Stomach (tissue), 4 donors: ENCODE results near the gene SLC35D2.

Experiments
- CTCF ChIP-seq, 7 experiments: fragments of 450-650 bp in 4 of 7; fragments of 200-600 bp in 3 of 7; sonication (generic) in 3 of 7; IDR thresholded peaks; one replicate each; pipeline ENCODE4 v1.5.1; 2016 to 2019; ENCODE audit warnings: antibody characterized with exemption in 7 of 7, control low read depth in 2 of 7, mild to moderate bottlenecking in 1 of 7
- EP300 ChIP-seq: sonication (generic); formaldehyde crosslinking; IDR thresholded peaks from one replicate; pipeline ENCODE4 v1.6.1; 2017; ENCODE audit warnings: antibody characterized with exemption
- POLR2A ChIP-seq, 4 donors: fragments of 450-650 bp; IDR thresholded peaks; one replicate each; pipeline ENCODE4 v1.6.1; 2016; ENCODE audit warnings: antibody characterized with exemption in 4 of 4, control low read depth in 2 of 4, mild to moderate bottlenecking in 1 of 4, moderate library complexity in 1 of 4

GRCh38 chr9:96382839-96383164, 709 bp downstream of the SLC35D2 start:
- TF ChIP-seq CTCF (IDR thresholded peaks at IDR 0.05) (no peak), EP300 (no peak), POLR2A (IDR thresholded peaks at IDR 0.05) (no peak)
